Measurements from ENCODE around the gene PLEKHG5. TPM values are rescaled to one million over a fixed set of nuclear protein-coding genes. Genes with fewer than 3 reads are reported as not detected.
"Not testable (repeated sequence)": the region's sequence is repeated elsewhere in the genome, so short reads cannot be mapped to it uniquely, and the experiment has no call there.

Gene PLEKHG5
- total RNA-seq, 2 experiments from 2014 or later: 2.1 to 2.2 TPM

DNA sequence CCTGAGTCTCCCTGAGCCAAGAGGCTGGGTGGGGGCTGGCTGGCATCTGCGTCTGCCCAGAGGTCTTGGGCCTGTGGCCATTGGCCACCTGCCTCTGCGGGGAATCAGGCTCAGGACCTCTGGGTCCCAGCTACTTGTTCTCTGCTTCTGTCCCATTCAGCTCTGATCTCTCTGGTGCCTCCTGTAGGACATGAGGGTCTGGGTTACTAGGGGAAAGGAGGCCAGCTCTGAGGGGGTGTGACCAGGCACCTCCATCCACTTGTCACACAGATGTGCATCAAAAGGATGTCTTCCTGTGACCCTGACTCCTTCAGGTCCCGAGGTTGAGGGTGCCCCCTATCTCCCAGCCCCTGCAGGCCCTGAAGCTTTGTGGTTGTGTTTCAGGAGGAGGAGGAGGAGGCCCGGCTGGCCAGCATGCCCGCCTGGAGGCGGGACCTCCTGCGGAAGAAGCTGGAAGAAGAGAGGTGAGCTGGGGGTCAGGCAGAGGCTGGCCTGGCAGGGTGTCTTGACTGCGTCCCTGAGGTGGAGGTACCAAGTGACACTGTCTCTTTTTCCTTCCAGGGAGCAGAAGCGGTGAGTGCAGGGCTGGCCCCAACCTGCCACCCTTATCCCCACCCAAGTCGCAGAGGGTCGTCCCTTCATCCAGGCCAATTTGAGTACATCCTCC is 34.5 kb downstream of the PLEKHG5 start:
- CTCF ChIA-PET: no interaction called here
- POLR2A ChIA-PET: no interaction called here

DNA sequence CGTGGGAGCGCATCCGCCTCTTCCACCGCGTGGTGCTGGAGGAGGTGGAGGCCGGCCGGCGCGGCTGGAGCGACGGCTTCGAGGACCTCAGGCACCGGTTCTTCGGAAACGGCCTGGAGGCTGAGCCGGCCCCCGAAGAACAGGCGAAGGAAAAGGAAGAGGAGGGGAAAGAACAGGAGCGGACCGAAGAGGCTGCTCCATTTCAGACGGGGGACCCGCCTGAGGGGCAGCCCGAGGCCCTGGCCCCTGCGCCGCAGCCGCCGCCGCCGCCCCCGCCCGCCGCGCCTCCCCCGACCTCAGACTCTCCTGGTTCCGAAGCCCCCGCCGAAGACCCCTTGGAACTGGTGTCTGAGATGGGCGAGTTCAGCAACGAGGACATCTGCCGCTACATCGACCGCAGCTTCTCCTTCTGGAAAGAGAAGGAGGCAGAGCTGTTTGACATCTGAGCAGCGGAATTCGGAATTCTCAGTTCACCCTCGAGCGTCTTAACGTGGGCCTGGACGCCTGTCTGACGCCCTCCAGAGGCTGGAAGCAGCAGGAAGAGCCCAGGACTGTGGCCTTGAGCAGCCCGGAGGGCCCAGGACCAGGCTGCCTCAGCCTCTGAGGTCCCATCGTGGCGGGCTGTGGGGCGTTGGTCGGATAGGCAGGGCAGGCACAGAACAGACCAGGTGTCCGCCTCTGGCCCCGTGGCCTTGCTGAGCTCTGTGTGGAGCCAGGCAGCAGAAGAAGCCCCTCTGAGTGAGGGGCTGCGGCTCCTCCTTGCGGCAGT is 35.5 kb downstream of the PLEKHG5 start:
- CTCF ChIA-PET: interaction anchor here (0.8 to 2.2 kb wide), 4 partner anchors 8 to 33 kb away, joined by 3 to 5 read pairs (median 4); no protein-coding TSS in a partner anchor
- POLR2A ChIA-PET: not testable (repeated sequence)

DNA sequence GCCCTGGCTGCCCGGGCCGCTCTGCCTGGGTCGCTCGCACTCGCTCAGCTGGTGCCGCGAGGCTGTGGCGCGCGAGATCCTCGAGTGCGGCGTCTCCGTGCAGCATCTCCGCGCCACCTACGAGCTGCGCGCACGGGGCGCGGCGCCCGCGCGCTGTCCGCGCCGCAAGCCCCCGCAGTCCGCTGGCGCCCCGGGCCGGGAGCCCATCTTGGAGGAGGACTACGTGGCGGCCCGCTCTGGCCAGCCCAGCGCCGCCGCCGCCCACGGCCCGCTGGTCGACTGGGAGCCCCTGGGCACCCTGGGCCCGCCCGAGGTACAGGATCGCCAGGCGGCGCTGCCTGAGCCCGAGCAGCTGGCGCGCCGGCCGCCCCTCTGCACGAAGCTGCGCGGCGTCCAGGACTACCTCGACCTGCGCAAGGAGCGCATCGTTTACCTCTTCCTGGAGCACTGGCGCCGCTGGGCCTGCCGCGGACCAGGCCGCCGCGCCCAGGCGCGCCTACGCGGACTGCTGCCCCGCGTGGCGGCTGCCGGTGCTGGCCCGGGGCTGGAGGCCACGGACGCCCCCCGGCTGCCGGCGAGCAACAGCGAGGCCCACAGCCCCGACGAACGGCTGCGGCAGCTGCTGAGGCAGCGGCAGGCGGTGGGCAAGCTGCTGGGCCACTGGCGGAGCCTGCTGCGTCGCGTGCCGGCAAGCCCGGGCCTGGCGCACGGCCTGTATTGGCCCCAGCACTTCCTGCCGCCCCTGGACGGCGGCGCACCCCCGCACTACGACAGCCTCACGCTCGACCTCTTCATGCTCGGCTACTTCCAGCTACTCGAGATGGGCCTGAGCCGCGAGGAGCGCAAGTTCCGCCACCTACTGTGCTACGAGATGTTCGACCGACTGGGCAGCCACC is 36.4 kb downstream of the PLEKHG5 start:
- CTCF ChIA-PET: interaction anchor here (0.6 to 2.2 kb wide), 10 partner anchors 8 to 39 kb away, joined by 3 to 7 read pairs (median 4); no protein-coding TSS in a partner anchor

DNA sequence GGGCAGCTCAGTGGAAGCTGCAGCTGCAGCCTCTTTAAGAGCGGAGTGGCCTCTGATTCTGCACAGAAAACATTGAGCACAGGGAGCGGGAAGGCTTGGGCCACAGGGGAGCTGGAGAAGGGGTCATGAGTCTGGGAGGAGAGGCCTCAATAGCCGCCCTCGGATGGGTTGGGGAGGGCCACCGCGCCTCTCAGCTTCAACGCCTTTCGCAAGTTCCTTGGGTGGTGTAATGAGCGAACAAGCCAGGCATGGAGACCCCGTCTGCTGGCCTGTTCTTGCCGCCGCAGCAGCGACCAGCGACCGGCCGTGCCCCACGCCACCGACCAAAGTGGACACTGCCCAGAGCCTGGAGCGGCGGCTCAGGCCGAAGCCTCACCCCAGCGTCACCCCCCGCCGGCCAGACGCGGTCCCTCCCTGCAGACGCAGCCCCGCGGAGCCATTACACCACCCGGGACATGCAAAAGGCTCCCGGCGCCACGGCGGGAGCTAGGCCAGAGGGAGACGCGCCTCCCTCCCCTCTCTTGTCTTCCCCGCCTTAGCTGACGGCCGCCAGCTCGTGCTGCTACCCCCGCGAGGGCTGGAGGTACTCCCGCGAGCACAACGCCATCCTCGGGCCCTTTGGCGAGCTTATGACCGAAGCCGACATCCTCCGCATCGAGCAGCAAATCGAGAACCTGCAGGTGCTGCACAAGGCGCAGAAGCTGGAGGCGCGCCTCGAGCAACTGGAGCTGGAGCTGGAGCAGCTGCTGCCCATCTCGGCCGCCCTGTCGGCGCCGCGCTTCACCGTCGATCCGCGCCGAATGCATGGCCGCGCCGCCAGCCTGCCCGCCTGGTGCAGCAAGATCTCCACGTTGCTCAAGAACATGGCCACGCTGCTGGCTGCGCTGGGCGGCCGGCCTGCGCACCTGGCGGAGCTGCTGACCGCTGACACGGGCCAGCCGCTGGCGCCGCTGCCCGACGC is 37.3 kb downstream of the PLEKHG5 start:
- CTCF ChIA-PET: interaction anchor here (0.6 to 2.2 kb wide), 8 partner anchors 8 to 40 kb away, joined by 3 to 7 read pairs (median 5); no protein-coding TSS in a partner anchor
- POLR2A ChIA-PET: not testable (repeated sequence)

More for the DNA sequence above, 36.4 kb downstream of the PLEKHG5 start:
- POLR2A ChIA-PET: no interaction called here

DNA sequence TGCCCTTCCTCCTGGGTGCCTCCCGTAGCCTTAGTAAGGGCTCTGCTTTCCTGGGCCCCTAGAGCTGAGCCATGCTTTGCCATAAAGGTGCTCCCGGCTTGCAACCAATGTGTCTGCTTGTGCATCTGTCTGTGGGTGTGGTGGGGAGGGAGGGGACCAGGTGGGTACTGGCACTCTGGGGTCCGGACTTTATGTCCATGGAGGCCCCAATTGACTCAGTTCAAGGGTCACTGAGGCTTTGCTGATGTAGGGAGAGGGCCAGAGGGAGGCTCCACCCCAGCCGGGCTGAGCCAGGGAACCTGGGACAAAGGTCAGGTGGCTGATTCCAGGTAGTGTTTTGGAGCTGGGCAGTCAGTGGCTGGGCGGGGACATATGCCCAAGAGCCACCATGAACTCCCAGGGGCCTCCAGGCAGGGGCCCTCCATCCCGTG is 40.5 kb downstream of the PLEKHG5 start:
- ChIA-PET CTCF (interaction anchor here (1.1 to 5.5 kb wide), 5 partner anchors 9 to 206 kb away, joined by 3 to 40 read pairs (median 5); no protein-coding TSS in a partner anchor), POLR2A (no interaction called here)

DNA sequence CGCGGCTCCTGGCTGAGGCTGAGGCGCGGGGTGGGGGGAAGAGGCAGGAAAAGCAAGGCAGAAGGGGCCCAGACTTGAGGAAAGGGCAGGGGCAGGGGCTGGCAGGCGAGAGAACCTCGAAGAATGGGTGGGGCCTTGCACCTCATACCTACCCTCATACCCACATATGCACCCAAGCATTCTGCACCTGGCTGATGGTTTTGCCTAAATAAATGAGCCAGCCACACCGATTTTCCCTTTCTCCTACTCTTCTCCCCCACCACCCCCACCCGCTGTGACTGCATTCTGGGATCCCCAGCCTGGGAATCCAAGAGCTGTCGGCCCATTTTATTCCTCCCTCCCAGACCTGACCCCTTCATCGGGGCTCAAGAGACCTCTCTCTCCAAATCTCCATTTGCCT is 41.0 kb downstream of the PLEKHG5 start:
- POLR2A ChIA-PET: not testable (repeated sequence)
- CTCF ChIA-PET: interaction anchor here (0.9 to 5.5 kb wide), 5 partner anchors 9 to 46 kb away, joined by 3 to 40 read pairs (median 5); no protein-coding TSS in a partner anchor

DNA sequence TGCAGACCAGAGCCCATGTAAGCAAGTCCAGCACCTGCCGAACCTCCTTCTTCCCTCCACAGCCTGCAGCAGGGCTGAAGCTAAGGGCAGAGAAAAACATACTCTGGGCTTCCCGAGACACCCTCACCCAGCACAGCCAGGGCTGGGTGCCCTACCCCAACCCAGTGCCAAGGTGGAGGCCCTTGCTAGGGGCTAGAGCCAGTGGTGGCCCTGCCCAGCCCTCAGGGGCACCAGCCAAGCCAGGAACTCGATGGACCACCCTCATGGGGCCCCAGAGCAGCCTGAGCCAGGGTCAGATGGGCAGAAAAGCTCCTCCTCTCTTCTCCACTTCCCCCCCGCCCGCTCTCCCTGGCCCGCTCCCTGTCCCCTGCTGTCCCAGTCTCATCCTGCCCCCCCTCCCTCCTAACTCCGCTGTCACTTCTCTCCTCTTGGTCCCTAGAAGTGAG is 41.4 kb downstream of the PLEKHG5 start:
- ChIA-PET CTCF (interaction anchor here (0.6 to 5.5 kb wide), 5 partner anchors 10 to 45 kb away, joined by 3 to 40 read pairs (median 5); no protein-coding TSS in a partner anchor), POLR2A (no interaction called here)

DNA sequence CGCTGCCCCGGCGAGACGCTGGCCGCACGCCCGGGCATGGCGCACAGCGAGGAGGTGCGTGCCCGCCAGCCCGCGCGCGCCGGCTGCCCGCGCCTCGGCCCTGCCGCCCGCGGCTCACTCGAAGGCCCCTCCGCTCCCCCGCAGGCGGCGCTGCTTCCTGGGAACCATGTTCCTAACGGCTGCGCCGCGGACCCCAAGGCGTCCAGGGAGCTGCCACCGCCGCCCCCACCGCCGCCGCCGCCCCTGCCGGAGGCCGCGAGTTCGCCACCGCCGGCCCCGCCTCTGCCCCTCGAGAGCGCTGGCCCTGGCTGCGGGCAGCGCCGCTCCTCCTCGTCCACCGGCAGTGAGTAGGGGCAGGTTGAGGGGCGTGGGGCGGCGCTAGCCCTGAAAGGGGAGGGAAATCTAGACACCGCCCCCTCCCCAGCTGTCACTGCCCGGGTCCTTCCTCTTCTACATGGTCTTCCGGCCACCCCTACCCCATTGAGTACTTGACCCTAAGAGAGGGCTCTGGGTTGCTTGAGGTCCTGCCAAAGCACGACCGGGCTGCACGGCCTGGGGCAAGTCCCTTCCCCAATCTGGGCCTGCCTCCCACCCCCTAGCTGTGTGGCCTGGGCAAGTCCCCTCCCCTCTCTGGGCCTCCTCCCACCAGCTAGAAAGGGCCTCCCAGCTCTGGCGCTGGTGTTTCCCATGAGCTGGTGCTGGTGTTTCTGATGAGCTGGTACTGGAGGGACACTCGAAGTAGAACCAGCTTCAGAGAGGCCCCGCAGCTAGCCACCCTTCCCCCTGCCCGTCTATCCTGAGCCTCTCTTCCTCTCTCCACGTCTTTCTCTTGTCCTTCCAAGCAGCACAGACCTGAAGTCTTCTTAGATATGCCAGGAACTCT is 42.5 kb downstream of the PLEKHG5 start:
- CTCF ChIA-PET: interaction anchor here (0.6 to 5.5 kb wide), 5 partner anchors 10 to 558 kb away, joined by 3 to 40 read pairs (median 7); no protein-coding TSS in a partner anchor
- POLR2A ChIA-PET: no interaction called here

DNA sequence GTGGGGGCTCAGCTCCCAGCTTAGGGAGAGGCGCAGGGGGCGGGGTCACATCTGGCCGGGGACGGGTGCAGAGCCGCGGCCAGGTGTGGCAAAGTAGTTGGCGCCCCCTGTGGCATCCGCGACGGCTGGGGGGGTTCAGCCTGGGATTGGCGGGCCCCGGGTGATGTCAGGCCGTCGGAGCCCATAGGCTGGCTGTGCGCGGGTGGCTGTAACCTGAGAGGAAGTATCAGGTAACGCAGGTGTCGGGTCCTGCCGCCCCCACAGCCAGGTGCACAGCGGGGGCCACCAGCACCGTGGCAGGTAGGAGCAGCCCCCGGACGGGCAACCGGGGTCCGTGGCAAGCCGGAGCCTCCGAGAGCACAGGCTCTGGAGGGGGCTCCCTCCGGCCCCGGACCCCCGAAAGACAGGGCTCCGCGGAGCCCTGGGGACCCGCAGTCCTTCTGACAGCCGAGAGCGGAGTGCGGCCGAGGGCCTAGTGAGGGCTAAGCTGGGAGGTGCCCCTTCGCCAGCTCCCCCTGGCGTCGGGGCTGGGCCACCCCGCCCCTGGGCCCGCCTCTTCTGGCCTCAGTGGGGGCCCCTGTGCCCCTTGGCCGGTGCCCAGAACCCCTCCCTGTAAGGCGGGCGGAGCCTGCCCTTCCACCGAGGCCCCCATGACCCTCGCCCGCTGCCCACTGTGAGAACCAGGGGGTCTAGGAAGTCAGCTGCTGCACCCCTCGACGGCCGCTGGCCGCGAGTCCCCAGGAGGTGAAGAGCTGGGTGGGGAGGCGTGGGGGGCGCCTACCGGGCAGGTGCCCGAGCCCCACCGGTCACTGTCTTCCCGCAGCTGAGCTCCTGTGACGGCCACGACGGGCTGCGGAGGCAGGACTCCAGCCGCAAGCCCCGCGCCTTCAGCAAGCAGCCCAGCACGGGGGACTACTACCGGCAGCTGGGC is 43.4 kb downstream of the PLEKHG5 start:
- ChIA-PET POLR2A (no interaction called here), CTCF (interaction anchor here (0.6 to 5.5 kb wide), 7 partner anchors 9 to 558 kb away, joined by 3 to 40 read pairs (median 5); no protein-coding TSS in a partner anchor)

DNA sequence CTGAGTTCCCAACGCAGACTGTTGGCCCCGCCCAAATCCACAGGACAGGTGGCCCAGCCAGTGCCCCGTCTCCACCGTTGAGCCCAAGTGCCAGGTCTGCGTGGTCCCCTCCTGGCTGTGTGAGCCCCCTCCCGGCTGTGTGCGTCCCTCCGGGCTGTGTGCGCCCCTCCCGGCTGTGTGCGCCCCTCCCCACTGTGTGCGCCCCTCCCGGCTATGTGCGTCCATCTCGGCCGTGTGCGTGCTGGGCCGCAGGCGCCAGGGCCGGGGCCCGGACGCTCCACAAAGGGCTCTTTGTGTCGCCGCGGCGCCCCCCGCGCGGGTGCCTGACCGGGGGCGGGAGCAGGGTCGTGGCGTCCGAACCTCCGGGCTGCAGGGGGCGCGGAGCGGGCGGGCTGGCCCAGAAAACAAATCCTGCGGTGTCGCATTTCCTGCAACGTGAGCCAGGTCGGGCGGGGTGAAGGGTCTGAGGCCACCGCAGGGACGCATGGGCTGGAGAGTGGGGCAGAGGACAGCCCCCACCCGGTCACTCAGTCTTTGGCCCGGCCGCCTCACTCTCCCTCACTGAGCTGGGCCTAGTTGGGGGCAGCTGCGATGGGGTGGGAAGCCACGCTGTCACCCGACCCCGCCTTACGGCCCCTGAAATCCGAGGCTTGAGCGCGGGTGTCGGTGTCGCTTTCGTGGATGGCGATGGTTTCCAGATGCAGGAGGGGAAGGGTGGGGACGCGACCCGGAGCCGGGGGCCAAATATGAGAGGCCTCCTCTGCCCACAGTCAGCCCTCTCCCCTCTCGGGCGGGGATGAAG is 44.2 kb downstream of the PLEKHG5 start:
- POLR2A ChIA-PET: no interaction called here
- CTCF ChIA-PET: interaction anchor here (0.7 to 2.2 kb wide), 4 partner anchors 8 to 104 kb away, joined by 3 to 11 read pairs (median 4); no protein-coding TSS in a partner anchor

DNA sequence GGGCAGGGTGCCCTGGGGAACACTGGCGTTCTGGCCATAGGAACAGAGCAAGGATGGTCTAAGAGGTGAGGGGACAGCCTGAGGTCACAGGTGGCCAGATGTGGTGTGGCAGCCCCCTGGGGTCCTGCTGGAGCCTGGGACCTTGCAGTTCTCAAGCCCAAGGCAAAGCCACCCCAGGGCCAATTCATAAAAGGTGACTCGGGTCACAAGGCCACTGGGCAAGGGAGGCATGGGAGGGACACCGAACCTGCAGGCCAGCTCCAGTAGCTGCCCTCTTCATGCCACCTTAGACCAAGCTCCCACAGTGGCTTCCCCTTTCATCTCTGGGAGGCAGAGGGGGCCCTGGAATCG is 44.8 kb downstream of the PLEKHG5 start:
- ChIA-PET CTCF (interaction anchor here (0.6 to 1.6 kb wide), 4 partner anchors 8 to 301 kb away, joined by 3 to 5 read pairs (median 3); no protein-coding TSS in a partner anchor), POLR2A (no interaction called here)

DNA sequence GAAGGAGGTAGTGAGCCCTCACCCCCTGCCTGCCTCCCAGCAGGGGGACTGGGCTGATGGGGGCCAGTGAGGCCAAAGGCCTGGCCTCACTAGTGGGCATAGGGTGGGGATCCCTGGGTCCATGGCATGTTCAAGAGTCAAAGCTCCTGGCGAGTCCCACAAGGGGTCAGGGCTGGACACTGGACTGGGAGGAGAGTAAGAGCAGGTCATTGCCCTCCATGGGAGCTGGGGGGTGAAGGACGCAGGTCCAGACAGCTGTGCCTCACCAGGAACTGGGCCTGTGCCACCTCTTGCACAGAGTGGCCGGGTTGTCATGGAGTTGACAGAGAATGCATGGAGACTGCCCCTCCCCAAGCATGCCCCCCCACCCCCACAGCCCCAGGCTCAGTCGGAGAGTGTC is 45.5 kb downstream of the PLEKHG5 start:
- CTCF ChIA-PET: interaction anchor here (1.0 to 1.6 kb wide), 3 partner anchors 8 to 28 kb away, joined by 3 to 5 read pairs (median 3); no protein-coding TSS in a partner anchor
- POLR2A ChIA-PET: not testable (repeated sequence)

DNA sequence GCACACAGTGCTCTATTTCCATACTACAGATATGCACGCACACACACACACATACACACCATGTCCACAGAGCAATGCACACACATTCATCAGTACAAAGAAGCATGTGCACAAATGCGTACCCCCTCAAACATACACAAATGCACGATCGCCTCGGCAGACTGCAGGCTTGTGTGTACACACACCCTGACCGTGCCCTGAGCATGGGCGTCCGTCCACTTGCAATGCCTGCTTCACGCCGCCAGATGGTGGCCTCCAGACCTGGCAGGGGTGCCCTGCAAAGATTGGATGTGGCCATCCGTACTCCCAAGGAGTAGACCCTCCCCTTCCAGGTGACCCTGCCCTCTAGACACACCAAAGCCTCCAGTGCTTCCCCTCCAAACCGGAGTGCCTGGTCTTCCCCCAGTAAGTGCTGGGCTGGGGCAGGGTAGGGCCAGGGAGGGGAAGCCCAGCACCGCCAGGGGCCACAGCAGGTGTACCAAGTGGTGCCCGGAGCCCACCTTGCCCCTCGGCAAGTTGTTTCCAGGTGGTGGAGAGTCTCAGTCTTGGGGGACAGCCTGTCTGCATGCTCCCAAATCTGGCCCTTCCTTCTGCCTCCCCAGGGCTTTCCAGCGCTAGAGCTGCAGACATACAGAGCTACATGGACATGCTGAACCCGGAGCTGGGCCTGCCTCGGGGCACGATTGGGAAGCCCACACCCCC is 46.3 kb downstream of the PLEKHG5 start:
- POLR2A ChIA-PET: no interaction called here

DNA sequence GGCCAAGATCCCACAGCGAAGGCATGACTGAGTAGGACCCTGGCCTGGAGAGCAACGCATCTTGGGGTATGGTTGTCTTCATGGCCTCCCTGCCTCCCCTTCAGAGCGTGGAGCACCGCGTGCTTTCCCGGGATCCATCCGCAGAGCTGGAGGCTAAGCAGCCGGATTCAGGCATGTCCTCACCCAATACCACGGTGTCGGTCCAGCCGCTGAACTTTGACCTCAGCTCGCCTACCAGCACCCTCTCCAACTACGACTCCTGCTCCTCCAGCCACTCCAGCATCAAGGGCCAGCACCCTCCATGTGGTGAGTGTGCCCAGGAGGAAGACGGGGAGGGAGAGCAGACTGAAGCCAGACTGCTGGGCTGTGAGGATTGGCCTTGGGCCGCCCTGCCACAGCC is 47.1 kb downstream of the PLEKHG5 start:
- ChIA-PET POLR2A (no interaction called here), CTCF (no interaction called here)

More for the DNA sequence above, 46.3 kb downstream of the PLEKHG5 start:
- CTCF ChIA-PET: interaction anchor here (1.0 to 1.6 kb wide), 2 partner anchors 10 to 29 kb away, joined by 3 to 5 read pairs; no protein-coding TSS in a partner anchor
